SHP77 (cell line): ENCODE results near the gene DLG5.

Experiments
- DNase-seq, 2 experiments: peaks; one replicate each; lab custom pipeline; 2025; lab: John Stamatoyannopoulos, UW

The DLG5 gene

GRCh38 chr10:77818378-77818777, 108.2 kb downstream of the DLG5 start:
- no peak for DNase-seq

GRCh38 chr10:77817541-77817940, 109.0 kb downstream of the DLG5 start:
- no peak for DNase-seq

GRCh38 chr10:77816311-77816710, 110.2 kb downstream of the DLG5 start:
- DNase-seq, result no peak

GRCh38 chr10:77812741-77813140, 113.8 kb downstream of the DLG5 start:
- no peak for DNase-seq

- no peak for DNase-seq
These were observed 114.6 kb downstream of the DLG5 start for GRCh38 chr10:77811831-77812430.

- DNase-seq, result no peak
These were observed 115.9 kb downstream of the DLG5 start for GRCh38 chr10:77810446-77811335.

- DNase-seq, result no peak
These were observed 117.2 kb downstream of the DLG5 start for GRCh38 chr10:77809336-77809735.

- DNase-seq, result no peak
These were observed 118.8 kb downstream of the DLG5 start for GRCh38 chr10:77807706-77808105.

- no peak for DNase-seq
These were observed 119.9 kb downstream of the DLG5 start for GRCh38 chr10:77806511-77807157.

- no peak for DNase-seq
These were observed 120.9 kb downstream of the DLG5 start for GRCh38 chr10:77805676-77806075.

- DNase-seq, result no peak
These were observed 122.2 kb downstream of the DLG5 start for GRCh38 chr10:77804371-77804770.

- no peak for DNase-seq
These were observed 124.9 kb downstream of the DLG5 start for GRCh38 chr10:77801474-77802161.

- DNase-seq, result no peak
These were observed 125.8 kb downstream of the DLG5 start for GRCh38 chr10:77800738-77801266.

GRCh38 chr10:77800320-77800719, 126.2 kb downstream of the DLG5 start:
- DNase-seq, result no peak

- DNase-seq, result no peak
These were observed 127.2 kb downstream of the DLG5 start for GRCh38 chr10:77799352-77799751.

GRCh38 chr10:77798940-77799339, 127.6 kb downstream of the DLG5 start:
- no peak for DNase-seq

GRCh38 chr10:77796311-77796915, 130.1 kb downstream of the DLG5 start:
- DNase-seq, result no peak

- no peak for DNase-seq
These were observed 131.0 kb downstream of the DLG5 start for GRCh38 chr10:77795426-77796055.

- DNase-seq, result no peak
These were observed 132.1 kb downstream of the DLG5 start for GRCh38 chr10:77794256-77795142.

GRCh38 chr10:77793831-77794230, 132.7 kb downstream of the DLG5 start:
- no peak for DNase-seq
